WERI-Rb-1 (cell line): Measurements from ENCODE around the gene TRAP1.

Experiments
- DNase-seq: peaks from one replicate; pipeline ENCODE4 v3.0.0-alpha.2; 2020
- H3K27ac ChIP-seq: fragments of 250-450 bp; sonication (Bioruptor Pico); 2 replicates; pipeline ENCODE4 v1.5.1; 2020; ENCODE audit warnings: mild to moderate bottlenecking, moderate library complexity
- H3K27me3 ChIP-seq: fragments of 250-450 bp; sonication (Bioruptor Pico); 2 replicates; pipeline ENCODE4 v1.5.1; 2021; ENCODE audit warnings: mild to moderate bottlenecking, low read depth, moderate library complexity; ENCODE audit not compliant: insufficient read depth, severe bottlenecking
- H3K36me3 ChIP-seq: fragments of 250-450 bp; sonication (Bioruptor Pico); 2 replicates; pipeline ENCODE4 v1.5.1; 2020; ENCODE audit warnings: mild to moderate bottlenecking, moderate library complexity
- H3K4me3 ChIP-seq: 2 replicates; pipeline ENCODE4 v1.5.1; 2011; ENCODE audit warnings: low read depth, mild to moderate bottlenecking, control low read depth, low read length
- H3K9me3 ChIP-seq: fragments of 250-450 bp; sonication (Bioruptor Pico); 2 replicates; pipeline ENCODE4 v1.5.1; 2021; ENCODE audit warnings: mild to moderate bottlenecking, moderate library complexity; ENCODE audit not compliant: severe bottlenecking
- TF ChIP-seq, protein P1 (sequence below): IDR thresholded peaks from 2 replicates; pipeline ENCODE4 v1.5.1; 2011; ENCODE audit warnings: low read depth, mild to moderate bottlenecking, control low read depth, inconsistent platforms, low read length

Gene TRAP1

DNA sequence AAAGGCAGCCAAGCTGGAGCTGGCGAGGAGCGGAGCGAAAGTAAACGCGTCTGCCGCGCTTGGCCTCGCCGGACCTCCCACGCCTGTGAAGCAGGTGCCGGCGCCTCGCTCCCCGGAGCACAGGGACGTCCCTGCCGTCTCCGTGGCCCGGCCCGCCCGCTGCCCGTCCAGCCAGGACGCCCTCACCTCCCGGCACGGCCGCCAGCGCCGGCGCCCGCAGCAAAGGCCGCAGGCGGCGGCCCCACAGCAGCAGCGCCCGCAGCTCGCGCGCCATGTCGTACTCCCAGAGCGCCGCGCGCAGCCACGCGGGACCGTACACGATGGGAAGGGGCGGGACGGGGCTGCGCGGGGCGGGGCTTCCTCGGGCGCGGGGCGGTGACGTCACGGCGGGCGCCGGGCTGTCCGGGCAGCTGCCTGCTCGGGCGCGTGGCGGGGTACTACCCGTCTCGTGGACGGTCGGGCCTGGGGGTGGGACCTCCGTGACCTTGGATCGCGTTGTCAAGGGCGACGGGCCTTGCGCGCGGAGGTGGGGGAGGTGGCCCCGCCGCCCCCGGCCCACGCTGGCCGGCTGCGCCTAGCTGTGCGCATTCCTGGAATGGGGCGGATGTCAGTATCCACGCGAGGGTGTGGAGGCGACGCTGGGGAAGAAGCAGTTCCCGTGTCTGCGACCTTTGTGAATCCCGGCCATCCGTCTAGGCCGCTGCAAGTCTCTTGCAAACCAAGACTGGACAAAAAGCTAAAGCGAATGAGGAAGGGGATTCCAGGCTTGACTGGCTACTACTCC, at the start of gene TRAP1:
Gene TRAP1, minus strand, starts transcription at position 290 of the 784 bp plus-strand sequence. Its CDS starts 16 bp downstream, at position 274.
- H3K27ac ChIP-seq = peak within 1 kb of the TSS; percentile 92
- peak; percentile 87 for DNase-seq

GRCh38 chr16:3766177-3766576, 48.9 kb upstream of the TRAP1 start:
- Histone ChIP-seq H3K27me3 (no peaks in the 10 kb centered on the region), H3K36me3 (peaks cover 87% of the 10 kb centered on the region), H3K4me3 (no peak overlapping the region), H3K27ac (no peak overlapping the region), H3K9me3 (no peaks in the 10 kb centered on the region)
- DNase-seq = no peak
- TF ChIP-seq, protein P1, sequence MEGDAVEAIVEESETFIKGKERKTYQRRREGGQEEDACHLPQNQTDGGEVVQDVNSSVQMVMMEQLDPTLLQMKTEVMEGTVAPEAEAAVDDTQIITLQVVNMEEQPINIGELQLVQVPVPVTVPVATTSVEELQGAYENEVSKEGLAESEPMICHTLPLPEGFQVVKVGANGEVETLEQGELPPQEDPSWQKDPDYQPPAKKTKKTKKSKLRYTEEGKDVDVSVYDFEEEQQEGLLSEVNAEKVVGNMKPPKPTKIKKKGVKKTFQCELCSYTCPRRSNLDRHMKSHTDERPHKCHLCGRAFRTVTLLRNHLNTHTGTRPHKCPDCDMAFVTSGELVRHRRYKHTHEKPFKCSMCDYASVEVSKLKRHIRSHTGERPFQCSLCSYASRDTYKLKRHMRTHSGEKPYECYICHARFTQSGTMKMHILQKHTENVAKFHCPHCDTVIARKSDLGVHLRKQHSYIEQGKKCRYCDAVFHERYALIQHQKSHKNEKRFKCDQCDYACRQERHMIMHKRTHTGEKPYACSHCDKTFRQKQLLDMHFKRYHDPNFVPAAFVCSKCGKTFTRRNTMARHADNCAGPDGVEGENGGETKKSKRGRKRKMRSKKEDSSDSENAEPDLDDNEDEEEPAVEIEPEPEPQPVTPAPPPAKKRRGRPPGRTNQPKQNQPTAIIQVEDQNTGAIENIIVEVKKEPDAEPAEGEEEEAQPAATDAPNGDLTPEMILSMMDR = no peak

More for the DNA sequence above, at the start of gene TRAP1:
- H3K36me3 ChIP-seq = peaks cover 40% of the 10 kb centered on the region
- TF ChIP-seq, protein P1 = no peak
- H3K27me3 ChIP-seq = no peaks in the 10 kb centered on the region
- no peaks in the 10 kb centered on the region for H3K9me3 ChIP-seq
- peak within 1 kb of the TSS; percentile 97 for H3K4me3 ChIP-seq

- TF ChIP-seq, protein P1 = no peak
- Histone ChIP-seq H3K27me3 (no peaks in the 10 kb centered on the region), H3K36me3 (peaks cover 70% of the 10 kb centered on the region), H3K27ac (no peak overlapping the region), H3K9me3 (no peaks in the 10 kb centered on the region), H3K4me3 (no peak overlapping the region)
- no peak for DNase-seq
Measured at GRCh38 chr16:3764409-3764808, 47.1 kb upstream of the TRAP1 start.

DNA sequence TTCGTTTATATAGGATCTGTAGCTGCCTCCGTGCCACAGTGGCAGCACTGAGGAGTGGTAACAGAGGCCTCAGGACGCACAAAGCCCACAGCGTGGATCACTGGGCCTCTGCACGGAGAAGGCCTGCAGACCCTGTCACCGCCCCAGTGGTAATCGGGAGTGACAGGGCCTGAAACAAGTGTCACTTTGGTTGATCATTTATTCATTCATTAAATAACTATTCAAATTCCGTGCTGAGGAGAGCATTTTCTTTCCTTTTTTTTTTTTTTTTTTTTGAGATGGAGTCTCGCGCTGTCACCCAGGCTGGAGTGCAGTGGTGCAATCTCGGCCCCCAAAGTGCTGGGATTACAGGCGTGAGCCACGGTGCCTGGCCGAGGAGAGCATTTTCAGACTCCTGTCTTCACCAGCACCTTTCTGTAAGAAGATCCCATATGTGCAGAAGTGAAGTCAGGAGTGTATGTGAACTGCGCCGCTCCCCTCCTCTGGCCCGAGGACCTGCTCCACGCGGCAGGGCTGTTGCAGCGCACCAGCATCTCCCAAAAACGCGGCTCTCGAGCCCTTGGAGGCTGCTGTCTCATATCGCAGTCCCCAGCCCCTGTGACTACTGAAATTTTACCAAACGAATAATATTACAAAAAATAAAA, 44.9 kb upstream of the TRAP1 start:
- Histone ChIP-seq H3K9me3 (no peaks in the 10 kb centered on the region), H3K27ac (no peak overlapping the region), H3K27me3 (no peaks in the 10 kb centered on the region), H3K4me3 (no peak overlapping the region), H3K36me3 (peaks cover 68% of the 10 kb centered on the region)
- DNase-seq = no peak
- TF ChIP-seq, protein P1 = no peak

- TF ChIP-seq, protein P1 = no peak
- no peak overlapping the region for H3K27ac ChIP-seq
- peaks cover 68% of the 10 kb centered on the region for H3K36me3 ChIP-seq
- H3K27me3 ChIP-seq = no peaks in the 10 kb centered on the region
- no peak overlapping the region for H3K4me3 ChIP-seq
- no peaks in the 10 kb centered on the region for H3K9me3 ChIP-seq
- DNase-seq = no peak
Measured at GRCh38 chr16:3761375-3762106, 44.2 kb upstream of the TRAP1 start.
